Stimulated activated naive CD8-positive, alpha-beta T cell treated with anti-CD3 and anti-CD28 coated beads, Interleukin-15, amount 100 ng/mL, for 72 hours (primary cell): Measurements from ENCODE around the gene TTC19.
A peak's percentile ranks its signal among the peaks of the same experiment; 100 is the strongest.

ENCODE experiments used
- ATAC-seq: fragments of 150-1000 bp; cut with Tn5 transposase; 2 replicates; pipeline ENCODE4 v1.10.0; 2021; ENCODE audit warnings: mild to moderate bottlenecking, moderate library complexity
- DNase-seq, 2 donors: peaks; one replicate each; pipeline ENCODE4 v3.0.0; 2021 to 2022
- H3K27ac Mint-ChIP-seq, 2 donors: one replicate each; pipeline ENCODE4 v1.8.0; 2022; ENCODE audit warnings: mild to moderate bottlenecking in 2 of 2, mixed read lengths in 2 of 2, moderate library complexity in 2 of 2
- H3K27me3 Mint-ChIP-seq: one replicate; pipeline ENCODE4 v1.8.0; 2022; ENCODE audit warnings: mixed read lengths
- H3K4me1 Mint-ChIP-seq: one replicate; pipeline ENCODE4 v1.8.0; 2022; ENCODE audit warnings: mild to moderate bottlenecking, mixed read lengths
- H3K4me3 Mint-ChIP-seq, 2 donors: one replicate each; pipeline ENCODE4 v1.8.0; 2022; ENCODE audit warnings: mild to moderate bottlenecking in 2 of 2, mixed read lengths in 2 of 2, moderate library complexity in 1 of 2
- H3K9me3 Mint-ChIP-seq, 2 donors: one replicate each; pipeline ENCODE4 v1.8.0; 2022; ENCODE audit warnings: mixed read lengths in 2 of 2

The TTC19 gene

DNA sequence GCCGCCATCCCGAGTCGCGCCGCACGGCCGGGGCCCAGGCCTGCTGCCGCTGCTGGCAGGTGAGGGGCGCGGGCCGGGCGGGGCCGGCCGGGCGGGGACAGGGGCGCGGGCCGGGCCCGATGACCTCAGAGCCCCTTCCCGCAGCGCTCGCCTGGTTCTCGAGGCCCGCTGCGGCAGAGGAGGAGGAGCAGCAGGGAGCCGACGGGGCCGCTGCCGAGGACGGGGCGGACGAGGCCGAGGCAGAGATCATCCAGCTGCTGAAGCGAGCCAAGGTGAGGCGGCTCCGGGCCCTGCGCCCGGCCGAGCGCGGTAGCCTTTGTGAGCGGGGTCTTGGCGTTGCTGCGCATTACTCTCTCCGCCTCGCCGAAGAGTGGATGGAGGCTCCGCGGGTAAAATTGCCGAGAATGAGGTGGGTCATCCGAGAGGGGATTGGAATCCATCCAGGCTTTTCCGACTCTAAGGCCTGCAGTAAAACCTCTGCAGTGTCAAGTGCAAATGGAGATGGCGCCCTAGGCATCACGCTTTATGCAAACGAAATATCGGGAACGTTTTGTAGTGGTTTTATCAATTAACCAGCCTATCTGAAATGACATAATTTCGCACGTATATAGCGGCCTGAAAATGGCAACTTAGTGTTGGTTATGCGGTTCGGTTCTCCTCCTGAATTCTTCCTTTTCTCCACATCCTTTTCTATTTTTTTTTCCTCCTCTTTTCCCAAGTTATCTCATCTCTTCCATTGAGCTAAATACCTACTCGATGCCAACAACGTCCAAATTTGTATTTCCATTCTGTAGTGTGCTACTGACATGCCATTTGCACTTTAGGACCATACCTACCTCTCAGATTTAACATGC, 577 bp downstream of the TTC19 start:
- H3K27me3 Mint-ChIP-seq = no peaks in the 10 kb centered on the region
- H3K4me1 Mint-ChIP-seq = peaks cover 36% of the 10 kb centered on the region
- H3K27ac Mint-ChIP-seq = peak overlapping the region; percentile 80 to 89
- H3K9me3 Mint-ChIP-seq = no peaks in the 10 kb centered on the region
- peak overlapping the region; percentile 83 to 95 for H3K4me3 Mint-ChIP-seq
- ATAC-seq (peak; percentile 66), DNase-seq (no peak)

DNA sequence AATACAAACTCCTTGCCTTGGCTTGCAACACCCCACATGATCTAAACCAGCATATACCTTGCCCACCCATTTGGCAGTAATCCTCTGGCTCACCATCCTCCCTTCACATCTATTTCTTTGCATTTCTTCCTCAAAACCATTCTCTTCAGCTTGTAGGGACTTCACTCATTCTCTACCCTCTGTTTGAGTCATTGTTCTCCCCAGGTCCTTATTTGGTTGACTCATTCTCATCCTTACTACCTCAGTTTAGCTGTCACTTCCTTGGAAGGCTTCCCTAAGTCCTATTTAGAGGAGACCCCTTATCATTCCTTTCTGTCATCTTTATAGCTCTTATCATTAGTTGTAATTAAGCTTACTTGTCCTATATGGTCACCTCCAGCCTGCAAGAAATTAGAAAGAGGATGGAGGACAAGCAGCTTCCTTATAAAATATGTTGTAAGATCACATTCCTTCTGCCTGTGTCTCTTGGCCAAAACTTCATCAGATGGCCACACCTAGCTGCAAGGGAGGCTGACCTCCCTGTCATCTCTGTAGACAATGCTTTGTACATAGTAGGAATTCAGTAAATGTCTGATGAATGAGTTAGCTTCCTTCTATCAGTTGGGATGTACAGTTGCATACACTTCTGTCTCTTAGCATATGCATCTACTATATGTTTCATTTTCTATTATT, 1.7 kb downstream of the TTC19 start:
- Mint-ChIP-seq H3K27me3 (no peaks in the 10 kb centered on the region), H3K9me3 (no peaks in the 10 kb centered on the region), H3K4me1 (peaks cover 43% of the 10 kb centered on the region), H3K4me3 (peak overlapping the region; percentile 83 to 95), H3K27ac (peak overlapping the region; percentile 38 to 89)
- ATAC-seq = no peak
- DNase-seq = no peak

DNA sequence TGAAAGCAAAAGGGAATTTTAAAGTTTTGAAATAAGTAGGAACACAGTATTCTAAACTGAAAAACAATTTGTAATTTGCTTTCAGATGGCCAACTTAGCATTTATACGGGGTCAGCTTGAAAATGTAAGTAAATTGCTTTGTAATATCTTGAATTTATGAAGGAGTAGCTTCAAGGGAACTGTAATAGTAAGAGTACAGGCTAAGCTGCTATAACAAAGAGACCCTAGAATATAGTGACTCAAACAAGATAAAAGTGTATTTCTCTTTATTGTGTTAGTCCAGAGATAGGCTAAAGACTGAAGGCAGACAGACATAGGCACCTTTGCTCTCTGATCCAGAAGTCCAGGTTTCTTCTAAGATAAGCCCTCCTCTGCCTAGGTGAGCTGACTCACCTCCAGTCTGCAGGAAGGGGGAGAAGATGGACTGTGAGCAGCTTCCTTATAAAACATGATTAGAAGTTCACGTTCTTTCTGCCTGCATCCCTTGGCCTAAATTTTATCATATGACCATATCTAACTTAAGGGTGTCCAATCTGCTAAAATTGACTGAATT, 3.2 kb downstream of the TTC19 start:
- DNase-seq (no peak), ATAC-seq (no peak)
- Mint-ChIP-seq H3K9me3 (no peaks in the 10 kb centered on the region), H3K4me3 (no peak overlapping the region), H3K27me3 (no peaks in the 10 kb centered on the region), H3K4me1 (peaks cover 50% of the 10 kb centered on the region), H3K27ac (no peak overlapping the region)

DNA sequence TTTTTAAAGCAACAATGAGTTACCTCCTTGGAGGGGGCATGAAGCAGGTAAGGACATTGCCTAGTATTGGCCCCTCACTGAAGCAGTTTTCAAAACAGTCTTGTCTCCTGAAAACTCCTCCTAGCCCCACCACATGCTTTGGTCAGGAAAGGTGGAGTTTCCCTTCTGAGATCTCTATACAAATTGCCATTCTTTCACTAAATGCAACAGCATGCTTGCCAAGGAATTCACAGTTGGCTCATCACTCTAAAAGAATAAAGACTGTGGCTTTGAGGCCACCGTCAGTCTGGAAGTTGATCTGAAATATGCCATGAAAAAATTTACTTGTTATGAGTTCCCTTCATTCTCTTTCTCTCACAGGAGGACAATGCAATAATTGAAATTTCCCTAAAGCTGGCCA, 4.2 kb downstream of the TTC19 start:
- Mint-ChIP-seq H3K4me1 (peaks cover 53% of the 10 kb centered on the region), H3K9me3 (no peaks in the 10 kb centered on the region), H3K27me3 (no peaks in the 10 kb centered on the region), H3K27ac (no peak overlapping the region), H3K4me3 (no peak overlapping the region)
- DNase-seq (no peak), ATAC-seq (no peak)

DNA sequence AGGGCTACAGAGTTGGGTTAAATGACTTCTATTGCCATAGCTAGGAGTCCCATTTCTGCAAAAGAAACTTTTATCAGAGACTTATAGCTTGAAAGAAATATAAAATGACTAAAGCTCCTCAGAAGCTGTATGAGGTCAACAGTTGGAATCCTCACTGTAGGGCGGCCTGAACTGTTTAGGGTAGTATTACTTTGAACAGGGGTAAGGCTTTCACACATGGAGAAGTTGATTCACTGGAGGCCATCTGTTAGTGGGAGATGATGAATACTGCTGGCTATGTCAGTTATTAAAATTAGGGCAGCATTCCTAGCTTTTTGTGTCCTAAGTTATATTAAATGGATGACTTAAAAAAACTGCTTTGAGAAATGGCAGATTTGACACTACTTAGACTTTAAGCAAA, 6.0 kb downstream of the TTC19 start:
- Mint-ChIP-seq H3K9me3 (no peaks in the 10 kb centered on the region), H3K27ac (no peak overlapping the region), H3K27me3 (no peaks in the 10 kb centered on the region), H3K4me3 (no peak overlapping the region), H3K4me1 (peaks cover 52% of the 10 kb centered on the region)
- ATAC-seq = no peak
- no peak for DNase-seq

DNA sequence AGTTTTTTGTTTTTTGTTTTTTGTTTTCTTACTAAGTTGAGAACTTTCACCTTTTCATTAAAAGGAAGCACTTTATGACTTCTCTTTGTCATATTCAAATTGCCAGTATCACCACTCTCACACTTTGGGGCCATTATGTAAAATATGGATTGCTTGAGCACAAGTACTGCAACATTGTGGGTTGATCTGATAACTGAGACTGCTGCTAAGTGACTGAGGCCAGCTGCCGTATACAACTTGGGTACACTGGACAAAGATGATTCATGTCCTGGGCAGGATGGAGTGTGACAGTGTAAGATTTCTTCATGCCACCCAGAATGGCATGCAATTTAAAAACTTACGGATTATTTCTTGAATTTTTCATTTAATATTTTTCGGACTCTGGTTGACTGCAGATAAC, 7.8 kb downstream of the TTC19 start:
- ATAC-seq = peak; percentile 72
- DNase-seq = no peak
- Mint-ChIP-seq H3K4me1 (peaks cover 49% of the 10 kb centered on the region), H3K27ac (peak overlapping the region in 1 of 2 donors; percentile 66), H3K9me3 (no peaks in the 10 kb centered on the region), H3K27me3 (no peaks in the 10 kb centered on the region), H3K4me3 (no peak overlapping the region)

DNA sequence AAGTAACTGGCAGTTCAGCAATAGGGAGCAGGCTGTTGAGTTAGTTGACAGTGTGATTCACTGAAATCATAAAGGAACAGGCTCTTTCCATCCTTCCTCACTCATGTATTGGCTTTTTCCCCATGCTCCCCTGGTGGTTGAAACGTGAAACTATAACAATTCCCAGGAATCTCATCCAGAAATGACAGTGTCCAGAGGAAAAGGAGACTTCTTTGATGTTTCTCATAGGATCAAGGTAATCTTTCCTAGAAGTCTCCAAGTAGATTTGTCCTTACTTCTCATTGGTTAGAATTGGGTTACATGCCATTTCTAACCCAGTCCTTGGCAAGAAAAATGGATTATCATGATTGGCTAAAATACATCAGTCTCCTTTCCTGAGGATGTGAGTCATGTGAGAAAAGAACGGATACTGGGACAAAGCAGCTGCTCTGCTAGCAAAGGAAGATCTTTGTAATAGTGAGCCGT, 14.4 kb downstream of the TTC19 start:
- H3K27me3 Mint-ChIP-seq = no peaks in the 10 kb centered on the region
- H3K4me1 Mint-ChIP-seq = peaks cover 15% of the 10 kb centered on the region
- ATAC-seq (no peak), DNase-seq (no peak)
- H3K27ac Mint-ChIP-seq = no peak overlapping the region
- H3K9me3 Mint-ChIP-seq = no peaks in the 10 kb centered on the region
- H3K4me3 Mint-ChIP-seq = no peak overlapping the region

DNA sequence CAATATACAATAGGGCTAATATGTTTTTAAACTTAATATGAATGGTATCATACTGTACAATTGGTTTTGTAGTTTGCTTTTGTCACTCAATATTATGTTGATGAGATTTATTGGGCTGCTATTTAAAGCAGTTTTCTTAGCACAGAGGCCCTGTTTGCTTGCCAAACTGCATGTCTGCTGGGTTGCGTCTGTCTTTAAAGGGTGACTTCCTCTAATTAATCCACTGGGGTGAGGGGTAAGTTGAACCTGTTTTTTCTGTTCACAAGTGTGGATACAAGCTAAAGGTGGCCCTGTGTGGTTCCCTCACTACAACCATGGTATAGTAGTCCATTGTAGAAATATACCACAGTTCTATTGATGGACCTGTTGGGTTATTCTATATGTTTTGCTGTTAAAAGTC, 19.7 kb downstream of the TTC19 start:
- no peak for DNase-seq
- Mint-ChIP-seq H3K9me3 (no peaks in the 10 kb centered on the region), H3K27me3 (no peaks in the 10 kb centered on the region), H3K27ac (no peak overlapping the region), H3K4me1 (peaks cover 7% of the 10 kb centered on the region), H3K4me3 (no peak overlapping the region)
- ATAC-seq = no peak

DNA sequence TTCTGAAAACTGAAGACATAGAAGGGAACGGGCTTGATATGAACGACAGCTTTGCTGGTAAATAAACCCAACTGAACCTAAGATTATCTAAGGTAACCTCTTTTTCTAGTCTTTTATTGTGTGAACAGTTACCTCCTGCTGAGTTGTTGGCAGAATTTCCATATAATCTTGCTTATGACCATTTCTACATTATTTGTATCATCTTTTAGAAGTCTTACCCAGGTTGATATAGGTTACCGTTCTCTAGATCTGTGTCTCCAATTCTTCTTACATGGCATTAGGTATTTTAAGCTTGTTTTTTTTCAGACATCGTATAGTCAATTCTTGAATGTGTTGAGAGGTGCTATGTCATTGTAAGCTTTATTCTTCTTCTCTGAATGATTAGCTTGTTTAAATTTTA, 24.3 kb downstream of the TTC19 start:
- no peak for DNase-seq
- peak overlapping the region in 1 of 2 donors; percentile 59 for H3K27ac Mint-ChIP-seq
- no peak for ATAC-seq
- H3K4me1 Mint-ChIP-seq = peaks cover 39% of the 10 kb centered on the region
- no peaks in the 10 kb centered on the region for H3K9me3 Mint-ChIP-seq
- H3K27me3 Mint-ChIP-seq = no peaks in the 10 kb centered on the region
- H3K4me3 Mint-ChIP-seq = no peak overlapping the region

DNA sequence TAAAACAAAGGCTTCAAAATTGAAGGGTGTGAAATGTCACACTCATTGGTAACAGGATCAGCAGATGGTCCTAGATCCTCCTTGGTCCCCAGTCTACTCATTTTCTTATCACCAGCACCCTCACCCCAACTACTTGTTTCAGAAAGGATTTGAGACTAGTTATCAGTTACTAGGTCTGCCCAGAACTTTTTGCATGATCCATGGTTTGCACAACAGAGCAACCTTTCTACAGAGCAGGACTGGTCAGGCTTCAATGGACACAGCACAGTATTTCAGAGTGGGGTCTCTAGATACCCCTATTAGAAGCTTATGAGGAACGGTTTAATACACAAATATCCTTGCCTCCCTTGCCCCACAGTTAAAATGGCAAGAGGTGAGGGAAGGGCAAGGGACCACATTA, 25.6 kb downstream of the TTC19 start:
- no peaks in the 10 kb centered on the region for H3K27me3 Mint-ChIP-seq
- H3K9me3 Mint-ChIP-seq = no peaks in the 10 kb centered on the region
- ATAC-seq (no peak), DNase-seq (no peak)
- H3K4me3 Mint-ChIP-seq = no peak overlapping the region
- H3K4me1 Mint-ChIP-seq = peaks cover 43% of the 10 kb centered on the region
- H3K27ac Mint-ChIP-seq = peak overlapping the region in 1 of 2 donors; percentile 34

DNA sequence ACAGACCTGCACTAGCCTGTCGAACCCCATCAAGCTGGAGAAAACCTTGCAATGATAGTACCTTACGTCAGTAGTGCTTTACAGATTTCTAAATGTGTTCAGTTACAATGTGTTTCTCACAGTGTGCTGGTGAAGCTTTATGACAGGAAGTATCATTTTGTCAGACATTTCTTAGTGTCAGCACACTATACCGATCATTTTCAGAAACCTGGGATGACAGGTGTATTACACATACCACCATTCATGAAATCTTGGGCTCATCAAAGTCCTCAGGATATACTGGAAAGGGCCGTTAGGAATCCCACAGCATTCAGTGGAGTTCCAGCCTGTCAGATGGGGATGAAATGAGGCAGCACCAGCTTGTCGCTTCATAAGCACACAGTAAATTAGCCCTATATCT, 27.3 kb downstream of the TTC19 start:
- peaks cover 42% of the 10 kb centered on the region for H3K4me1 Mint-ChIP-seq
- H3K27ac Mint-ChIP-seq = peak overlapping the region; percentile 100
- H3K27me3 Mint-ChIP-seq = no peaks in the 10 kb centered on the region
- no peak for ATAC-seq
- DNase-seq = no peak
- no peaks in the 10 kb centered on the region for H3K9me3 Mint-ChIP-seq
- peak overlapping the region; percentile 70 to 81 for H3K4me3 Mint-ChIP-seq

DNA sequence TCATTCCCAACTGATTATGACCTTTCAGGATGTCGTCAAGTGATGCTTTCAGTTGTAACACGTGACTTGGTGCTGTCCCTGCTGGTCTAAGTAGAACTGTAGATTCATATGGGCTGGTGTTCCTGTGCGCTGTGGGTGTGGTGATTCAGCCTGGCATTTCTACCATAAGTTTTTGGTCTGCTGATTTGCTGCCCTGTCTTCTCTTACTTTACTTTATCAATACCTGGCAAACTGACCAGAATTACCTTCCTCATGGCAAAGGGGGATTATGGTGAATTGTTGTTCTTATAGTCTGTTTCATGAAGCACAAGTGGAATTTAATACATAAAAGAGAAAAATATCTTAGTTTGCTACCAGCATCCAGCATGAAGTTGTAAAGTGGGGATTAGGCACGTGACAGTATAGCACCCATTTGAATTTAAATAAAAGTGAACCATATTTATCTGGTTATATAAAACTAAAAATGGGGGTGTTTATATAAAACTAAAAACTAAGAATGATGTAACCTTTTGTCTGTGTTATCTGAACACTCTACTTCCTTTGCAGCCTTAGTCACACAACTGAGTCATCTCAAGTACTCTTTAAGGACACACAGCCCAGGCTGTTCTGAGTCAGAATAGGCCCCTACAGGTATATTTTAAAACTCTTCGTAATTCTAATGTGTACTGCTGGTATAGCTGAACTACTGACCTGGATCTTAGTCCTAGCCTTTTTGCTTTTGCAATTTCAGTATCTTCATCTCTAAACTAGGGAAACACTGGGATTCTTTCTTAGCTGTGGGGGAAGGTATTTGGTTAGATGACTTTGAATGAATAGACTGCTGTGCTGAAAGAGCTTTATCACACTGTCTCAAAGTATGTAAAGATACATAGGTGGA, 28.3 kb downstream of the TTC19 start:
- H3K4me3 Mint-ChIP-seq = peak overlapping the region; percentile 70 to 81
- peak overlapping the region; percentile 100 for H3K27ac Mint-ChIP-seq
- ATAC-seq = peak; percentile 99
- peaks cover 36% of the 10 kb centered on the region for H3K4me1 Mint-ChIP-seq
- peak; percentile 60 to 75 for DNase-seq
- no peaks in the 10 kb centered on the region for H3K9me3 Mint-ChIP-seq
- no peaks in the 10 kb centered on the region for H3K27me3 Mint-ChIP-seq

DNA sequence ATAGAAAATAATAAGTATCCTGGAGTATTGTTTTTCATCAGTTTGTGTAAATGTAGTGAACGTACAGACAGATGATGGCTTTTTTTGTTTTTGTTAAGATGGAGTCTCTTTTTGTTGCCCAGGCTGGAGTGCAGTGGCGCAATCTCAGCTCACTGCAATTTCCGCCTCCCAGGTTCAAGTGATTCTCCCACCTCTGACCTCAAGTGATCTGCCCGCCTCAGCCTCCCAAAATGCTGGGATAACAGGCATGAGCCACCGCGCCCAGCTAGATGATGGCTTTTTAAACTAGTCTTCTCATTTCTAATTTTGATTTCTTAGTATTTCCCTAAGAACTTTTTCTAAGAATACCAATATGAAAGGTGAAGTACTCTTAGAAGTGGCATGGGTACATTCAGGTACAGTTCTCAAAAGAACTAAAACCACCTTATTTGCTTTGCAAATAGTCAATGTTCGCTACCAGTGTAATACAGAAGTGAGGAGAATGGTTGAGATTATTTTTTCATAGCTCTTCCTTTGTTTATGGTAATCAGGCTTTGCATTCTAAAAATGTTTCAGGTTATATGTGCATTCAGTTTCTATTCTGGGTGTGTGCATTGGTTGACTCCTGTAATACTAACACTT, 34.2 kb downstream of the TTC19 start:
- Mint-ChIP-seq H3K27ac (peak overlapping the region in 1 of 2 donors; percentile 83), H3K9me3 (no peaks in the 10 kb centered on the region), H3K4me3 (no peak overlapping the region), H3K4me1 (peaks cover 33% of the 10 kb centered on the region), H3K27me3 (no peaks in the 10 kb centered on the region)
- no peak for ATAC-seq
- no peak for DNase-seq

DNA sequence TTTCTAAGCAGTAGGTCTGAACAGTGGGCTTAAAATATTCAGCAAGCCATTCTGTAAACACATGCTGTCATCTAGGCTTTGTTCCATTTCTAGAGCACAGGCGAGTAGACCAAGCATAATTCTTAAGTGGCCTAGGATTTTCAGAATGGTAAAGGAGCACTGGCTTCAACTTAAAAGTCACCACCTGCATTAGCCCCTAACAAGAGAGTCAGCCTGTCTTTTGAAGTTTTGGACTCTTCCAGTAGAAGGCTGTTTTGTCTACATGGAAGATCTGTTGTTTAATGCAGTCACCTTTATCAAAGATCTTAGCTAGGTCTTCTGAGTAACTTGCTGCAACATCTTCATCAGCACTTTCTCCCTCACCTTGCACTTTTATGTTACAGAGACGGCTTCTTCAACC, 36.6 kb downstream of the TTC19 start:
- H3K4me1 Mint-ChIP-seq = peaks cover 29% of the 10 kb centered on the region
- H3K9me3 Mint-ChIP-seq = no peaks in the 10 kb centered on the region
- no peak overlapping the region for H3K27ac Mint-ChIP-seq
- ATAC-seq (no peak), DNase-seq (no peak)
- H3K27me3 Mint-ChIP-seq = no peaks in the 10 kb centered on the region
- no peak overlapping the region for H3K4me3 Mint-ChIP-seq

DNA sequence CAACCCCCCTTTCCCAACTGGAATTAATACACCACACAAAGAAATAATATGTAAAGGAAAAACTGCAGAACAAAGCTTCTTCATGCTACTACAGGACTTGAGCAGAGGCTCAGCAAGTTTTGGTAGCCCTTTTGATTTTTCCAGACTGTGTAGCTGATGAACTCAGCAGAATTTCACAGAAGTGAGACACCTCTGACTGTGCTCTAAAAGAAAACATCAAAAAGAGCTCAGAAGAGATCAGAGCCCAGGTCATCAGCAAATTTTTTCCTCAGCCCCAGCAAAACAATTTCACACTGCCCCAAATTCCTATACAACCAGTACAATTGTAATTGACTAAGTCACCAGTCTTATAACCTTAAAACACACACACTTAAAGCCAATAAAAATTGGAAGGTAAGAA, 38.0 kb downstream of the TTC19 start:
- H3K9me3 Mint-ChIP-seq = no peaks in the 10 kb centered on the region
- no peaks in the 10 kb centered on the region for H3K27me3 Mint-ChIP-seq
- DNase-seq (no peak), ATAC-seq (no peak)
- H3K4me3 Mint-ChIP-seq = no peak overlapping the region
- peak overlapping the region; percentile 77 to 85 for H3K27ac Mint-ChIP-seq
- peaks cover 29% of the 10 kb centered on the region for H3K4me1 Mint-ChIP-seq
